Mammary epithelial cell (primary cell): ENCODE measurements around the gene ATP11A.

ENCODE experiments used
- EZH2 ChIP-seq: IDR thresholded peaks from 2 replicates; pipeline ENCODE4 v1.6.1; 2012; ENCODE audit warnings: low read length, inconsistent platforms, borderline replicate concordance
- TF ChIP-seq, protein P1 (sequence below), 2 donors: IDR thresholded peaks in 1 of 2; conservative IDR thresholded peaks in 1 of 2; 2 replicates each; pipeline ENCODE4 v1.5.1; 2011 to 2012; ENCODE audit warnings: inconsistent platforms in 2 of 2, low read length in 2 of 2, mild to moderate bottlenecking in 2 of 2, control low read depth in 1 of 2, low read depth in 1 of 2; ENCODE audit not compliant: insufficient read depth in 1 of 2; ENCODE audit errors: extremely low read depth in 1 of 2

DNA sequence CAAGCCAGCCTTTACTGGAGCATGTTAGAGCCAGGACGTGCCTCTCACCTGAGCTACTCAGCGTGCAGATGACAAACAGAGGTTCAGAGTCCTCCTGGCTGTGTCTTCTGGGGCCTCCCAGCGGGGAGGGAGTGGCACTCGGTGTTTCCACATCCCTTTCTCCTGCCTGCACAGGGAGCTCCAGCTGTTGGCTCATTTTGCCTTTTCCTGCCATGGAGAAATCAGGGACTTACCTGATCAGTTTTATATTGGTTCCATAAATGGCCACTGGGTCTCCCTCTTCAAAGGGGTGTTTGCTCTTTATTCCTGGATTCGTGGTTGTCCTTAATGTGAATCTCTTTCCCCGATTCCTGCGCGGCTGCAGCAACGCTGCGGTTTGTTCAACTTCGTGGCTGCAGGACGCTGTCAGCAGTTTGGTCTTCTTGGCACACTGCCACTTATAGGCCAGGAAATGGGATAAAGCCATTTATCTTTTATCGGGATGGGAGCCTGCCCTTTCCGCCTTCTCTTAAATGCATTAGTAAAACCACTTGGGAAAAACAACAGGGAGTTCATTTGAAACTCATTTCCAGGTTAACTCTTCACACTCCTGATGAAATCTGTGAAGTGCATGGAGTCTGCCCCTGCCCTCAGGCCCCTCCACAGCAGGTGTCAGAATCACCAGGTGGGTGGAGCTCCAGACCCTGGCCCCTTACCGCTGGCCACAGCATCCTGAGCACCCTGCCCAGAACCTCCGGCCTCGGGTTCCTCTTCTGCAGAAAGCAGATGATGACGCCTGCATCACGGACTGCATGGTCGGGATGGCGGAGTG, 239.3 kb downstream of the ATP11A start:
- TF ChIP-seq, protein P1, sequence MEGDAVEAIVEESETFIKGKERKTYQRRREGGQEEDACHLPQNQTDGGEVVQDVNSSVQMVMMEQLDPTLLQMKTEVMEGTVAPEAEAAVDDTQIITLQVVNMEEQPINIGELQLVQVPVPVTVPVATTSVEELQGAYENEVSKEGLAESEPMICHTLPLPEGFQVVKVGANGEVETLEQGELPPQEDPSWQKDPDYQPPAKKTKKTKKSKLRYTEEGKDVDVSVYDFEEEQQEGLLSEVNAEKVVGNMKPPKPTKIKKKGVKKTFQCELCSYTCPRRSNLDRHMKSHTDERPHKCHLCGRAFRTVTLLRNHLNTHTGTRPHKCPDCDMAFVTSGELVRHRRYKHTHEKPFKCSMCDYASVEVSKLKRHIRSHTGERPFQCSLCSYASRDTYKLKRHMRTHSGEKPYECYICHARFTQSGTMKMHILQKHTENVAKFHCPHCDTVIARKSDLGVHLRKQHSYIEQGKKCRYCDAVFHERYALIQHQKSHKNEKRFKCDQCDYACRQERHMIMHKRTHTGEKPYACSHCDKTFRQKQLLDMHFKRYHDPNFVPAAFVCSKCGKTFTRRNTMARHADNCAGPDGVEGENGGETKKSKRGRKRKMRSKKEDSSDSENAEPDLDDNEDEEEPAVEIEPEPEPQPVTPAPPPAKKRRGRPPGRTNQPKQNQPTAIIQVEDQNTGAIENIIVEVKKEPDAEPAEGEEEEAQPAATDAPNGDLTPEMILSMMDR (conservative IDR thresholded peaks at IDR 0.05 in 1 of 2, IDR thresholded peaks at IDR 0.05 in 1 of 2; ENCODE audit: extremely low read depth in 1 of 2, insufficient read depth in 1 of 2, low read depth in 1 of 2, low read length in 2 of 2) = no peak
- TF ChIP-seq EZH2 = no peak
